ENCODE results near the gene HIGD1A. TPM values are rescaled to one million over a fixed set of nuclear protein-coding genes. Genes with fewer than 3 reads are reported as not detected.

HIGD1A gene
- 192 and 225 TPM in 2 replicates for total RNA-seq

GRCh38 chr3:42804106-42804830 lies at the start of gene HIGD1A:
Gene HIGD1A (minus strand): TSS chr3:42804490. CDS start chr3:42794253, 10,237 bp downstream.

GRCh38 chr3:42809202-42809601 lies 4.9 kb upstream of the HIGD1A start, which contains the start of gene ACKR2:
Gene ACKR2 (plus strand): TSS chr3:42809445. CDS start chr3:42864503, 55,058 bp downstream.

GRCh38 chr3:42772670-42773408 lies 31.5 kb downstream of the HIGD1A start, which contains the start of gene CCDC13:
Gene CCDC13 (minus strand): TSS chr3:42773253. CDS start chr3:42758345, 14,908 bp downstream.

Other genes with a start within 250 kb of the HIGD1A start
- 66.9 and 85.6 TPM in 2 replicates for gene SEC22C, start 222.5 kb downstream of the HIGD1A start, total RNA-seq
- 17.0 and 25.1 TPM in 2 replicates for gene SS18L2, start 213.6 kb downstream of the HIGD1A start, total RNA-seq
- gene NKTR, start 203.8 kb downstream of the HIGD1A start, total RNA-seq: 8.4 and 11.5 TPM in 2 replicates
- gene ZBTB47, start 150.8 kb downstream of the HIGD1A start, total RNA-seq: 11.0 and 11.9 TPM in 2 replicates
- not detected in 2 replicates for gene KLHL40, start 119.0 kb downstream of the HIGD1A start, total RNA-seq
- gene HHATL, start 101.7 kb downstream of the HIGD1A start, total RNA-seq: not detected in 2 replicates
- gene CCDC13, start 31.2 kb downstream of the HIGD1A start, total RNA-seq: 4.8 and 5.5 TPM in 2 replicates
- under 0.01 TPM in 1 of 2 replicates, not detected in the other for gene ACKR2, start 5.0 kb upstream of the HIGD1A start, total RNA-seq
- not detected in 2 replicates for gene CYP8B1, start 71.4 kb upstream of the HIGD1A start, total RNA-seq
- 0.86 and 0.89 TPM in 2 replicates for gene ZNF662, start 101.7 kb upstream of the HIGD1A start, total RNA-seq
- gene GASK1A, start 174.8 kb upstream of the HIGD1A start, total RNA-seq: 0.58 and 1.1 TPM in 2 replicates

All from myometrial cell (primary cell).